GM21619 (cell line): Measurements from ENCODE around the gene ZBTB2.
"Not testable (repeated sequence)": the region's sequence is repeated elsewhere in the genome, so short reads cannot be mapped to it uniquely, and the experiment has no call there.

Source experiments
- ATAC-seq: cut with Tn5 transposase; IDR thresholded peaks from one replicate; pipeline ENCODE4 v1.9.1; 2021; ENCODE audit not compliant: unreplicated experiment

ZBTB2 gene

GRCh38 chr6:151338651-151339200 lies 52.6 kb downstream of the ZBTB2 start:
- no peak for ATAC-seq

DNA sequence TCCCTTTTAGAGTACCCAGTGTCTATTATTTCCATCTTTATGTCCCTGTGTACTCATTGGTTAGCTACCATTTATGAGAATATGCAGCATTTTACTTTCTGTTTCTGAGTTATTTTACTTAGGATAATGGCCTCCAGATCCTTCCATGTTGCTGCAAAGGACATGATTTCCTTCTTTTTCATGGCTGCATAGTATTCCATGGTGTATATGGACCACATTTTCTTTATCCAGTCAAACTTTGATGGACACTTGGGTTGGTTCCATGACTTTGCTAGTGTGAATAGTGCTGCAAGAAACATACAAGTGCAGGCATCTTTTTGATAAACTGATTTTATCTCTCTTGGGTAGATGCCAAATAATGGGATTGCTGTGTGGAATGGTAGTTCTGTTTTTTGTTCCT lies 55.4 kb downstream of the ZBTB2 start:
- ATAC-seq, result no peak

DNA sequence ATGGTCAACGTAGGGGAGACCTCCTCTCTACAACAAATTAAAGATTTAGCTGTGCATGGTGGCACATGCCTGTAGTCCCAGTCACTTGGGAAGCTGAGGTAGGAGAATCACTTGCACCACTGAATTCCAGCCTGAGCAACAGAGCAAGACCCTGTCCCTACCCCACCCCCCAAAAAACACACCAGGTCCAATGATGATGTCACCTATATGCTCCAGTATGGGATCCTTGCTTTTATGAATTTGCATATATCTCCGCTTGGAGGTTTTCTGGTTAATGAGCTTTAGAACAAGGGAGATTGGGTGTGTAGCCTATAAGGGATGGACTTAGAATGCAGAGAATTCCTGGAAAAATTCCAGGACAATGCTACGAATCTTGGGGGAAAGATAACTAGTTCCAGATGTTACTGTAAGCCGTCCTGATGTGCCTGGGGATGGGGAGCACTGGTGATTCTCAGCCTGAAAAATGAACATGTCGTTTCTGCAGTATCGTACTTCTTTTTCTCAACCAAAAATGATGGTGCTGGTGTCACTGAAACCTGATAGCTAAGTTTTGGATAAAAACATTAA lies 61.1 kb downstream of the ZBTB2 start:
- ATAC-seq, result no peak

DNA sequence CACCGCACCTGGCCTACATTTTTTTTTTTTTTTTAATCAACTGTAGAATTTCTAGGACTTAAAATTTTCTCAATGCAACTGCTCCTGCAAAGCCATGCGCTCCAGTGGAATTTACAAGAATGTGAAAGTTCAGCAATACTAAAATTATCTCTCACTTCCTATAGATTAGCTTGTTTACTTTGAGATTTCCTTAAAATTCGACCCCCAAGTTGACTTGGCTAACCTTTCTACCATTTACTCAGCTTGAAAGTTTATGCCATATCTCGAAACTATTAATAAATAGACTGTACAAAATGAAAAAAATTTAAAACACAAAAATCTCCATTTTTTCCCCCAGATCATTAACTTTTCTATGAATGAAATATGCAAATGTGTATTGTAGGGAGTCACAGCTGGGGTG lies 64.3 kb downstream of the ZBTB2 start:
- ATAC-seq, result no peak

DNA sequence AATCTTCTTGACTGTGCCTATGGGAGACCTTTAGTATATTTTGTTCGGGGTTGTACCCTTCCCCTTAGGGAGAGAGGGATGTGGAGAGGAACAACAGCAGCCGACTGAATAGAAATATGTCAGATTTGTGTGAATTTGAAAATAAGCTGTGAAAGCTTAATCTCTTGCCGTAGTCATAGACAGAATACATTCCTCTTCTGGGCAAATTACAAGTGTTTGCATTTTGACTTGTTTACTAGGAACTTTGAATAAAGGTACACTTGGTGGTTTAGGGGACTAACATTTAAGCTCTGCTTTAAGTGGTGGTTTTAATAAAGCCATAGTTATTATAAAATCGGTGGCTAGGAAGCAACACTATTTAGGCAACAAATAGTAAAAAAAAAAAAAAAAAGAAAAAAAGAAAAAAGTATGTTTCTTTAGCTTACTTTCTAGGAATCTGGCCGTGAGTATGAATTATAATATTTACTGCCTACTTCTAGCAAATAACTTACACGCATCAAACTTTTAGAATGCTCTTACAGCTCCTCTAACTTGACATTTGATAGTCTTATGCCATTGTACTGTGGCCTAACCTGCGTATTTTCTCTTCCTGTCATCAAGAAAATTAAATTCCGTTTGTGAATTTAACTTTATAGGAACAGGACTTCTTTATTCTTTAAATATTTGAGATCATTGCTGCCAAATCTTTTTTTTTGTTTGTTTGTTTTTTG lies 65.1 kb downstream of the ZBTB2 start:
- ATAC-seq, result no peak

DNA sequence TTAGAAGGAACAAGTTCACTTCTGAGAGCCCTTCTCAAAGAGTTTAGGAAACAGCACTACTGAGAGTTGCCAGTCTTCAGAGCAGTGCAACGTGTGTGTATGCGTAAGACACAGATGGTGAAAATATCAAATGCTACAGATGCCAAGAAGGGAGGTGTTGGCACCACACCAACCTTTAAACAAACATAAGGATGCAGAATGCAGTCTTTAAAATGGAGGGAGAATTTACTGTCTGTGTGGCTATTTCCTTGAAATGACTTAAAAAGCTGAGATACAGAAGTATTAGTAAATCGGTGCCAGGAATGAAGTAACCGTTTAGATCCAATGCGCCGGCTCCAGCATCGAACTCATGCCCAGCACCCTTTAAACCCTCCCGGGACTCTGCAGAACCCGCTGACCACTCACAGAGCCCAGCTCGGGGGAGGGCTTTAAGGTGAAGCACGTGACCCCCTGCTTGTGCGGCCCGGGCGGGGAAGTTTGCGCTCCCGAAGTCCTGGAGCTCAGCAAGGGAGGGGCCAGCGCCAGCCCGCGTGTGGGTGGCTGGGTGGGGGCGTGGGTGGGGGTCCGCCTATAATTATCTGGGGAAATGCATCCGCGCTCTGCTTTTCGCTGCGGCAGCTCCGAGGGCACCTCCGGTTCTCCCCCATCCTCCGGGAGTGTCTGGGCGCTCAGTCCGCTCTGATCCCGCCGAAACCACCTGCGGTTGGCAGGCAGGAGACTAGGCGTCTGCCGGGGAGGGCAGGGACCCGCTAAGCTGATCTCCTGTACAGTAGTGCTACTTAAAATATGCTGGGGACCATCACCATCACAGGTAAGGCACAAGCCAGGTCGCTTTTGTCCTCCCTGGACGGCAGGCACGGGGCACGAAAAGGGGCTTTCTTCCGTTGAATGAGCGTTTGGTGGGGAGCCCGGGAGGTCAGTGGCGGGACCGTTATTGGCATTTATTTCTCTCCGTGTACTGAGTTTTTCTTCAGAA lies 66.0 kb downstream of the ZBTB2 start:
- ATAC-seq, result no peak

GRCh38 chr6:151324488-151324825 lies 66.9 kb downstream of the ZBTB2 start:
- ATAC-seq, result no peak

- peak; percentile 86 for ATAC-seq
Measured at GRCh38 chr6:151323791-151324487, 67.4 kb downstream of the ZBTB2 start.

- no peak for ATAC-seq
Measured at GRCh38 chr6:151322570-151322969, 68.8 kb downstream of the ZBTB2 start.

GRCh38 chr6:151321438-151321837 lies 69.9 kb downstream of the ZBTB2 start:
- no peak for ATAC-seq

- ATAC-seq, result no peak
Measured at GRCh38 chr6:151320140-151320539, 71.2 kb downstream of the ZBTB2 start.

- no peak for ATAC-seq
Measured at GRCh38 chr6:151317995-151318365, 73.4 kb downstream of the ZBTB2 start.

- no peak for ATAC-seq
Measured at GRCh38 chr6:151317103-151317994, 74.0 kb downstream of the ZBTB2 start.

DNA sequence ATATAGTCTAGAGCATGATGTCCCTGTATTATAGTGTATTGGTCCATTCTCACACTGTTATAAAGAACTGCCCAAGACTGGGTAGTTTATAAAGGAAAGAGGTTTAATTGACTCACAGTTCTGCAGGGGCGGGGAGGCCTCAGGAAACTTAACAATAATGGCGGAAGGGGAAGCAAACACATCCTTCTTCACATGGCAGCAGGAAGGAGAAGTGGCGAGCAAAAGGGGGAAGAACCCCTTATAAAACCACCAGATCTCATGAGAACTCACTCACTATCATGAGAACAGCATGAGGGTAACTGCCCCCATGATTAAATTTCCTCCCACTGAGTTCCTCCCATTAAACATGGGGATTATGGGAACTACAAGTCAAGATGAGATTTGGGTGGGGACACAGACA lies 75.7 kb downstream of the ZBTB2 start:
- not testable (repeated sequence) for ATAC-seq
